Mesenteric fat pad (tissue), 1 donor: ENCODE data around the gene CGB2. TPM values are rescaled to one million over a fixed set of nuclear protein-coding genes. Genes with fewer than 3 reads are reported as not detected.
"Not testable (repeated sequence)": the region's sequence is repeated elsewhere in the genome, so short reads cannot be mapped to it uniquely, and the experiment has no call there.

ENCODE experiments used
- DNase-seq: peaks from one replicate; pipeline ENCODE4 v3.0.0-alpha.2; 2020; ENCODE audit warnings: low spot score
- total RNA-seq: library from RNA; stranded (reverse); fragmentation: NEBNext Ultra II Directional; extraction: Animal tissue kit (Norgen Biotek cat#: 25700); gene quantifications from one replicate; pipeline ENCODE4 v1.2.1, GENCODE V29; 2021
- donor health status: DM: yes; HTN: yes; CAD: no.

The CGB2 gene
- total RNA-seq, 1 donor from 2014 or later = not detected

DNA sequence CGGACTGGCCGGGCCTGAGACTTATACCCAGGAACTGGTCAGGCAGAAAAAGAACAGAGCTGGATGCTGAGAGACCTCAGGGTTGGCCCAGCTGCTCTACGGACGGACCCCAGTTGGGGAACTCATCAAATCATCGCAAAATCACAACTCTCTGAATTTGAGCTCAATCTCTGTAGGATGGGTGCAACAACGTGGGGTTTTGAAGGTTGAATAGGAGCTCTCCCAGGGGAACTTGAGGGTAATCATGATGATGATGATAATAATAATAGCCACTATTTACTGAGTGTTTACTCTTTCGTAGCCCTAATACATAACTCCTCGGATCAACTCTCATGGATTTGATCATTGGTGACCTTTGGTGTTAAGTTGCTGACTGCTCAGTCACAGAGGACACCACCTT is 1.4 kb upstream of the CGB2 start:
- not testable (repeated sequence) for DNase-seq

- not testable (repeated sequence) for DNase-seq
Measured at GRCh38 chr19:49036815-49037214, 5.1 kb downstream of the CGB2 start, which contains the start of gene CGB1. Gene CGB1, minus strand, starts transcription at chr19:49036895. Its CDS starts 184 bp downstream, at chr19:49036711.

GRCh38 chr19:49038111-49038510 is 6.4 kb downstream of the CGB2 start:
- not testable (repeated sequence) for DNase-seq

GRCh38 chr19:49038557-49039276 is 7.0 kb downstream of the CGB2 start:
- DNase-seq = not testable (repeated sequence)

GRCh38 chr19:49039736-49040135 is 8.0 kb downstream of the CGB2 start:
- DNase-seq = not testable (repeated sequence)

- DNase-seq = no peak
Measured at GRCh38 chr19:49042177-49042576, 10.5 kb downstream of the CGB2 start.

DNA sequence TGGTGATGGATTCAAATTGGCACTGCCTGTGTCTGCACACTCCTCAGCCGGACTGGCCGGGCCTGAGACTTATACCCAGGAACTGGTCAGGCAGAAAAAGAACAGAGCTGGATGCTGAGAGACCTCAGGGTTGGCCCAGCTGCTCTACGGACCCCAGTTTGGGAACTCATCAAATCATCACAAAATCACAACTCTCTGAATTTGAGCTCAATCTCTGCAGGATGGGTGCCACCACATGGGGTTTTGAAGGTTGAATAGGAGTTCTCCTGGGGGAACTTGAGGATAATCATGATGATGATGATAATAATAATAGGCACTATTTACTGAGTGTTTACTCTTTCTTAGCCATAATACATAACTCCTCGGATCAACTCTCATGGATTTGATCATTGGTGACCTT is 11.0 kb downstream of the CGB2 start:
- DNase-seq = not testable (repeated sequence)

GRCh38 chr19:49043548-49043947 is 11.9 kb downstream of the CGB2 start, which contains the start of gene CGB5:
Gene CGB5, plus strand, starts transcription at chr19:49043848. Its CDS starts 362 bp downstream, at chr19:49044210.
- not testable (repeated sequence) for DNase-seq

GRCh38 chr19:49049011-49049410 is 17.3 kb downstream of the CGB2 start, which contains the start of gene CGB8:
Gene CGB8, minus strand, starts transcription at chr19:49049111. Its CDS starts 372 bp downstream, at chr19:49048739.
- DNase-seq = not testable (repeated sequence)

DNA sequence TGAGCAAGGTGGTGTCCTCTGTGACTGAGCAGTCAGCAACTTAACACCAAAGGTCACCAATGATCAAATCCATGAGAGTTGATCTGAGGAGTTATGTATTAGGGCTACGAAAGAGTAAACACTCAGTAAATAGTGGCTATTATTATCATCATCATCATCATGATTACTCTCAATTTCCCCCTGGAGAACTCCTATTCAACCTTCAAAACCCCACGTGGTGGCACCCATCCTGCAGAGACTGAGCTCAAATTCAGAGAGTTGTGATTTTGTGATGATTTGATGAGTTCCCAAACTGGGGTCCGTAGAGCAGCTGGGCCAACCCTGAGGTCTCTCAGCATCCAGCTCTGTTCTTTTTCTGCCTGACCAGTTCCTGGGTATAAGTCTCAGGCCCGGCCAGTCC is 18.1 kb downstream of the CGB2 start:
- DNase-seq = not testable (repeated sequence)

DNA sequence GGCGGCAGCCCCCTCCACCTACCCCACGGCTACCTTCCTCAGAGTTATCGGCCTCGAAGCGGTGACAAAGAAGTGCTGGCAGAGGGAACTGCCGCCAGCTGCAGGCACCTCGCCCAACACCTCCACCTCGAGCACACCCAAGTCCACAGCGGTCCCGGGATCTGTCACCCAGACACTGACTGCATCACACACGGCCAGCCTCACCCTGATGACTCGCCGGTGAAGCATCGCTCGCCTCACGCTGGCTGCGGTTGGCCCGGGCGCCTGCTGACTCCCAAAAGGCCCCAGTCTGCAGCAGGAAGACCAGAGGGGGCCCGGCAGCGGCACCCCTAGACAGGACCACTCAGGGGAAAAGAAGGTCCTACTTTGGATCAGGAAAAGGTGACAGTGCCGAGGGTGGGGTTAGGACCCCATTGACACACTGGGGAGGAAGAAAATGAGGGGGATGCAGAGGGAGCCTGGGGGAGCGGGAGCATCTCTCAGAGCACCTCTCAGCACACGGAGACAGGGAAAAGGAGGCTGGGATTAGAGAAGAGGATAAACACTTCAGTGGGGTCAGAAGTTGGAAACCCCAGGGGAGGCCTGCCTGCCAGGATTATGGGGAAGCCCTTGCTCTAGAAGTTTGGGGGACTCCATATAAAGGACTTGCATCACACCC is 18.8 kb downstream of the CGB2 start:
- DNase-seq = not testable (repeated sequence)

DNA sequence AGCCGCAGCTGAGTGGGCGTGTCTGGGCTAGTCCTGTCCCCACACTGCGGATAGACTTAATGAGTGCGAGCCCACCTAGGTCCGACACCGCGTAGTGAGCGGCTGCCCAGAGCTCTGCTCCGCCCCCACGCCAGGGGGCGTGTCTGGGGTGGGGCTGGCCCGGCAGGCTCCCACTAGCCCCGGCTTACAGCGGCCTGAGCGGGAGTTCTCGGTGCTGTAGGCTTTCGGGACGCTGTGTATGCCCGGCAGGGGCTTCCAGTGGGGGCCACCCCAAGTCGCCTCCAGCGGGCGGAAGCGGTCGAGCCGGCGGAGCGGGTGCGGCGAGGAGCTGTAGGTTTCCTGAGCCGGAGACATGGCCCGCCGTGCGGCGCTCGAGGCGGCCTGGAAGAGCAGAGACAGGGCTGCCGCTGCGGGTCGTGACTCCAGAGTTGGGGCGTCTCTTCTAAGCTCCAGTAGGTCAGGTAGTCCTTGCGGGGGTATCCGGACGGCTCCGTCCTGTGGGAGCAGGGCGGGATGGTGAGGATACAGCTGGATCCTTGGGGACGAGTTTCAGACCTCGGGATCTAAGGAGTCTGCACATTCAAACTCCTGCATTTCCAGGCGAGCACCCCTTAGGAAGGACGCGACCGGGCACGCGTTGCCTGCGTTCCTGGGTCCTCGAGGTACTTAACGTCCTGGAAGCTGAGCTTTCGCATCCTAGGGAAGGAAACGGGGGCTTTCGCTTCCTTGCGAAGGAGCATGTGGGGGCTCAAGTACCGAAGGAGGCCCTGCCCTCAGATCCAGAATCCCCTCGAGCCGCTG is 24.6 kb downstream of the CGB2 start:
- no peak for DNase-seq

DNA sequence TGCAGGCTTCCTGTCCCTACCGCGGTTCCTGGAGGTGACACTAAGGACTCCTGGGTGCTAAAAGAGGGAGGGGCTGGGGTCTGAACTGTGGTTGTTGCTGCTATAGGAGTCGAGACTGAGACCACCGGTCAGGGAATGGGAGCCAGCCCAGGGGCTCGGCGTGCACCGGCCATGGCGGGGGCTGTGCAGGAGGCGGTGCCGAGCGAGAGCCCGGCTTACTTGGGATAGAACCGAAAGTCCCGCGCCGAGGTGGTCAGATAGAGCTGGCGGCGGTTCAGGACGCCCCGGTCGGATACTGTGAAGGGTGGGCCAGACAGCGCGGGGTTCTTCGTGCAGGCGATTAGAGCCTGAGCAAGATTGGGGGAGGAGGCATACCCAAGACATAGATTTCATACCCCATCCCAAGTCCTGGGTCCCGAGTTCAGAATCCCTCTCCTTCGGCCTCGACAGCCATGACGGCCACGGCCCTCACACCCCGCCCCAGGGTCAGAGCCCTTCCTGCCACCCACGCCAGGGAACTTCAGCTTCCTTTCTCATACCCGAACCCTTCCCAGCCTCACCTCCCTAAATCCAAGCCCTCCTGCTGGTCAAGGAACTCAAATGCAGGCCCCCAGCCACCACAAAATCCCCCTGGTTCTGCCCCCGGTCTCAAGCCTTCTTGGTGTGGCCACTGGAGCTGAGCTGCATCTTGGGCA is 25.4 kb downstream of the CGB2 start:
- DNase-seq = not testable (repeated sequence)

GRCh38 chr19:49057636-49058234 is 26.0 kb downstream of the CGB2 start, which contains the start of gene CGB7:
Gene CGB7, minus strand, starts transcription at chr19:49057749. Its CDS starts 2,374 bp downstream, at chr19:49055375.
- no peak for DNase-seq

- no peak for DNase-seq
Measured at GRCh38 chr19:49058562-49058961, 26.9 kb downstream of the CGB2 start.

GRCh38 chr19:49059053-49059452 is 27.4 kb downstream of the CGB2 start:
- no peak for DNase-seq

- DNase-seq = no peak
Measured at GRCh38 chr19:49061000-49061399, 29.3 kb downstream of the CGB2 start.

- DNase-seq = no peak
Measured at GRCh38 chr19:49061445-49061844, 29.8 kb downstream of the CGB2 start.

GRCh38 chr19:49064029-49064629 is 32.4 kb downstream of the CGB2 start:
- DNase-seq = no peak
